ENCODE measurements around the gene EML6.

DNA sequence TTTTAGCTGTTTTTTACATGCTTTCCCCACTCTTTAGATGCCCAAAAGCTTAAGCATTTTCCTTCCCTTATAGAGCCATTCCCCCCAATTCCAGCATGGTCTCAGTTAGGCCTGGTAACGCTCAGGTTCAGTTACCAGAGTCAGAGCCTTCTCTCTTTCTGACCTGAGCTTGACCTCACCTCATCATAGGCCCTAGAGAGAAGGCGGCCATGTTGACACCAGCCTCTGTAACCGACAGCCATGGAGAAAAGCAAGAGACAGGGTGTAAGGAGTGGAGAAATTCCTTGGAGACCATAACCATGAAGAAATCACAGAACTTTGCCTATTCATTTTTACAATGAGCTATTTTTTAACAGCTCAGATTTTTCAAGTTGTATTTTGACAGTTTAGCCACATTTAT, 227.3 kb downstream of the EML6 start:
- TF ChIP-seq EZH2 (IDR thresholded peaks at IDR 0.05) (no peak), POLR2AphosphoS5 (IDR thresholded peaks at IDR 0.05; ENCODE audit: borderline replicate concordance, low read depth, low read length) (no peak), FOXP2 (optimal IDR thresholded peaks at IDR 0.05; ENCODE audit: control extremely low read depth, extremely low read length, insufficient read depth) (no peak)

Measured in SK-N-MC (cell line).